Duodenal mucosa (tissue), 2 donors: Measurements from ENCODE around the gene LRRC4C.

Source experiments
- H3K27ac ChIP-seq: one replicate; pipeline ENCODE4 v1.7.0; 2013; ENCODE audit warnings: low read depth, low read length
- H3K27me3 ChIP-seq, 2 donors: one replicate each; pipeline ENCODE4 v1.7.0; 2013; ENCODE audit warnings: low read length in 2 of 2, control low read depth in 1 of 2; ENCODE audit not compliant: insufficient read depth in 2 of 2, control insufficient read depth in 1 of 2
- H3K36me3 ChIP-seq, 2 donors: one replicate each; pipeline ENCODE4 v1.7.0; 2013; ENCODE audit warnings: low read length in 2 of 2, control low read depth in 1 of 2; ENCODE audit not compliant: insufficient read depth in 2 of 2, control insufficient read depth in 1 of 2
- H3K4me1 ChIP-seq, 2 donors: one replicate each; pipeline ENCODE4 v1.7.0; 2013; ENCODE audit warnings: low read length in 2 of 2, control low read depth in 1 of 2; ENCODE audit not compliant: insufficient read depth in 2 of 2, control insufficient read depth in 1 of 2
- H3K4me3 ChIP-seq, 2 donors: one replicate each; pipeline ENCODE4 v1.7.0; 2013; ENCODE audit warnings: low read length in 2 of 2, low read depth in 1 of 2
- H3K9ac ChIP-seq, 2 donors: one replicate each; pipeline ENCODE4 v1.7.0; 2013; ENCODE audit warnings: low read length in 2 of 2, low read depth in 1 of 2
- H3K9me3 ChIP-seq, 2 donors: one replicate each; pipeline ENCODE4 v1.7.0; 2013; ENCODE audit warnings: low read length in 2 of 2, control low read depth in 1 of 2; ENCODE audit not compliant: control insufficient read depth in 1 of 2

Gene LRRC4C

GRCh38 chr11:40642284-40642683 lies 817.2 kb downstream of the LRRC4C start:
- Histone ChIP-seq H3K4me1 (no peaks in the 10 kb centered on the region), H3K4me3 (no peak overlapping the region), H3K27ac (no peak overlapping the region), H3K36me3 (no peaks in the 10 kb centered on the region), H3K9ac (no peak overlapping the region), H3K9me3 (no peaks in the 10 kb centered on the region), H3K27me3 (no peaks in the 10 kb centered on the region)

DNA sequence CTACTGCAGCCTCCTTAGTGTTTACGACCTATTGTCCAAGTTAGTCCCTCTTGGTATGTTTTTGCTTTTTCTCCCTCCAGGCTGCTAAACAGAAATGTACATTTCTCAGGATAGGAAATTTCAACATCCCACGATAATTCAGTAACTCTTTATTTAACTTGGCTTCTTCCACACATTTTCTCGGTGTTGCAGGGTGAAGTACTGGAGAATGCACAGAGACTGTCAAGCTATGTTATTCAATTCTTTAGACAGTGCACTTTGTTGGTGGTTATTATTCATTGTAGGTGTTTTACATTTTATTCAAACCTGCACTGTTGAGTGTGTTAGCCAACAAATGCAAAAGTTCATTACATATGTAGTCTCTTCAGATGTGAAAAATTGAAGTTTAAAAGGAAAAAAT lies 839.8 kb downstream of the LRRC4C start:
- H3K27me3 ChIP-seq: no peaks in the 10 kb centered on the region
- no peak overlapping the region for H3K4me3 ChIP-seq
- H3K4me1 ChIP-seq: no peaks in the 10 kb centered on the region
- H3K9me3 ChIP-seq: peaks cover 0 to 2% of the 10 kb centered on the region in 2 donors
- H3K27ac ChIP-seq: no peak overlapping the region
- no peaks in the 10 kb centered on the region for H3K36me3 ChIP-seq
- H3K9ac ChIP-seq: no peak overlapping the region

DNA sequence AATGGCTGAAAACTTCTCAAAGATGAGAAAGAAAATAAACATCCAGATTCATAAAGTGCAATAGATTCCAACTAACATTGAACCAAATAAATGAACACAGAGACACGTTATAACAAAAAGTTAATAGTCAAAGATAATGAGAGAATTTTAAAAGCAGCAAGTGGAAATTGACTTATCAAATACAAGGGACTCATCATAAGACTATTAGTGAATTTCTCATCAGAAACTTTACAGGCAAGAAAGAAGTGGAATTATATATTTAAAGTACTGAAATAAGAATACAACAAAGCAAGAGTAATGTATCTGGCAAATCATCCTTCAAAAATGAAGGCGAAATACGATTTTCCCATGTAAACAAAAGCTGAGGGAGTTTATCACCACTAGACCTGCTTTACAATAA lies 852.7 kb downstream of the LRRC4C start:
- Histone ChIP-seq H3K4me1 (no peaks in the 10 kb centered on the region), H3K4me3 (no peak overlapping the region), H3K9me3 (peaks cover 8 to 19% of the 10 kb centered on the region in 2 donors), H3K27ac (no peak overlapping the region), H3K9ac (no peak overlapping the region), H3K36me3 (no peaks in the 10 kb centered on the region), H3K27me3 (no peaks in the 10 kb centered on the region)

DNA sequence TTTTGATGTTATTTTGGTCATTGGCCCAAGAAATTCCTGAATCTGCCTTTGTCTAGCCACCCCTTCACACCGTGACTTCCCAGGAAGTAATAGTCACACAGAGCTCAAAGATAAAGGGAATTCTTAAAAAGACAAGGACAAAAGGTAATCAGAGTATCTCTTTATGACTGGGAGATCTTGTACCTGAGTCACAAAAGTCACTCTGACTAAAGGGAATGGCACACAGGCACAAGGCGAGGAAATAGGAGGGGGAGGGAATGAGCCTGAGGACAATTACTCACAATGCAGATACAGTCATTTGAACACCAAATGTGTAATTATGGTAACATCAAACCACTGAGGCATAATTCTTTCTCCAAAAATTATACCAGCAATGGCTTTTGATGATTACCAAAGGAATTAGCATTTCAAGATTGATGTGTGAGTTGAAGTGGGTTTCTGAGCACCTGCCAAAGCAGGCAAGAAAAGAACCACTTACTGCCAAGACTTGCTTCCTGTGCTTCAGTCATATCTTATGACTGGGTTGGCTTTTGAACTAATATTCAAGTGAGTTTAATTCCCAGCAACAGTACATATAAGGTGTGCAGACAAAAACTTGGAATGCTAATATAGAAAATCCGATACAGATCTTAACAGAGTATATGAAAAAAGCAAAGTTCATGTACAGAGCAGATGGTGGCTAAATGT lies 856.4 kb downstream of the LRRC4C start:
- Histone ChIP-seq H3K9ac (no peak overlapping the region), H3K4me3 (no peak overlapping the region), H3K4me1 (no peaks in the 10 kb centered on the region), H3K27me3 (no peaks in the 10 kb centered on the region), H3K36me3 (no peaks in the 10 kb centered on the region), H3K27ac (no peak overlapping the region), H3K9me3 (peaks cover 8 to 16% of the 10 kb centered on the region in 2 donors)

DNA sequence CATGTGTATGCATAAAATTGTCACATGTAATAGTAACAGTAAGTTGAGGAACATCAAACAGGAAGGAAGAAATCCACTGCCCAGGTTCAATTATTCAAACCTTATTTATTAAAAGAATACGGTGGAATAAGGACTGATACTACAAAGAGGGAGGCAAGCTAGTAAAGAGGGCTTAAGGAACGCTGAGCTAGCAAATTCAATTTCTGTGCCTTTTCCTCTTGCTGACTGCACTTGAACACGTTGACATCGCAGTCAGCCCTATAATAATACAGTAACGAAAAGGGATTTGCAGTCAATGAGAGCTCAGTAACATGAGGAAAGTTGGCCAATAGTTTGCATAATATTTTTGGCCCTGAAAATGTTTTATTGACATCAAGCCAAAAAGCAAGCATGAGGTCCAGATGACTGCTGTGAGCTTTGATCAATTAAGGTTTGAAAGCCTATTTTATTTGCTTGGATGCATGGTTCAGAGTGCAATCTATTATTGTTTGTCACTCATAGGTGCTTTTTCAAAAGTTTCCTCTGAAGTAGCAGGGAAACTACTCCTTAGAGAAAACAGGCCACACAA lies 861.8 kb downstream of the LRRC4C start:
- H3K27me3 ChIP-seq: no peaks in the 10 kb centered on the region
- no peaks in the 10 kb centered on the region for H3K4me1 ChIP-seq
- no peak overlapping the region for H3K9ac ChIP-seq
- no peak overlapping the region for H3K4me3 ChIP-seq
- H3K27ac ChIP-seq: no peak overlapping the region
- peaks cover under 1 to 2% of the 10 kb centered on the region in 2 donors for H3K9me3 ChIP-seq
- no peaks in the 10 kb centered on the region for H3K36me3 ChIP-seq

DNA sequence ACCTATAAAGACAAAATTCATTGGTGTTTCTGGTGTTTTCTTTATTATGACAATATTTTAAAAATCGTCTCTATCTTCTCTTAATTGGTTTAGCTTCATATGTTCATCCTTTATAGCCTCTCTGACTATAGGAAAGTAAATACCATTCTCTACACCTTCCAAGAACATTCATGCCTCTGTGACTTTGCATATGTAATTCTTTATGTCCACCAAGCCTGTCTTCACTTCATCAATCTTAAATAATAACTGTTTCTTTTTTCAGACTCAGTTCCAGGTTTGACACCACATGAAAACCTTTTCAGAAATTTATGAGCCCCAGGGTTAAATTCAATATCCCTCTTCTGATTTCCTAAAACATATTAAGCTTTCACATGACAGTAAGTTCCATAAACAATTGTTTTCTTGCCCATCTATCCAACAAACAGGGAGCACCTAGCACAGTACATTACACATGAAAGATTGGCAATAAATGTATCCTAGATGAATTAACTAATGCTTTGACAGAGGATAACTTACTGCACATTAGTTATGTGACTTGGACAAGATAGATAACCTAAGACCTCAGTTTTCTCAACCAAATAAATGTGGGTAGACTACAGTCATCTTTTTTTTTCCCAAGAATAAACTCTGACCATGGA lies 886.1 kb downstream of the LRRC4C start:
- Histone ChIP-seq H3K4me1 (no peaks in the 10 kb centered on the region), H3K9me3 (no peaks in the 10 kb centered on the region), H3K9ac (no peak overlapping the region), H3K27me3 (no peaks in the 10 kb centered on the region), H3K36me3 (no peaks in the 10 kb centered on the region), H3K4me3 (no peak overlapping the region), H3K27ac (no peak overlapping the region)

GRCh38 chr11:40569947-40570531 lies 889.4 kb downstream of the LRRC4C start:
- no peaks in the 10 kb centered on the region for H3K36me3 ChIP-seq
- no peak overlapping the region for H3K27ac ChIP-seq
- H3K27me3 ChIP-seq: no peaks in the 10 kb centered on the region
- no peaks in the 10 kb centered on the region for H3K9me3 ChIP-seq
- H3K4me3 ChIP-seq: no peak overlapping the region
- H3K9ac ChIP-seq: no peak overlapping the region
- H3K4me1 ChIP-seq: no peaks in the 10 kb centered on the region

GRCh38 chr11:40567392-40567791 lies 892.1 kb downstream of the LRRC4C start:
- Histone ChIP-seq H3K9ac (no peak overlapping the region), H3K4me3 (no peak overlapping the region), H3K27me3 (no peaks in the 10 kb centered on the region), H3K36me3 (no peaks in the 10 kb centered on the region), H3K27ac (no peak overlapping the region), H3K4me1 (no peaks in the 10 kb centered on the region), H3K9me3 (no peaks in the 10 kb centered on the region)

GRCh38 chr11:40544162-40544561 lies 915.3 kb downstream of the LRRC4C start:
- Histone ChIP-seq H3K27ac (no peak overlapping the region), H3K9me3 (no peaks in the 10 kb centered on the region), H3K4me3 (no peak overlapping the region)

DNA sequence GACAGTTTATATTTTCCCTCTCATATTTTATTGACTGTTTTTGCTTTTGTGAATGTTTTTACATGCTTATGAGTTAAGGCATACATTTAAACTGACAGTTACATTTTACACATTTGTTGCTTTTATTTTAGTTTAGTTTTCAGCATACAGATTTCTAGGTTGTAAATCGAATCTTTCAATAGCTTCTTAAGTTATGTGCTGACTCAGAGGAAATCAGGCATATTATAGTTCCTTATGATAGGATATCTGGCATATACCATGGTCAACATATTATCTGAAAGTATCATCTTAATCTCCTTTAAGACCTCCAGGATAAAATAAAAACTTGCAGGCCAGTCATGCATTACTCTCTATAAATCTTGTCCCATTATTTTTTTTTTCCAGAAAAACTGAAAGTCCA lies 916.6 kb downstream of the LRRC4C start:
- Histone ChIP-seq H3K4me1 (no peaks in the 10 kb centered on the region), H3K36me3 (no peaks in the 10 kb centered on the region), H3K4me3 (no peak overlapping the region), H3K27me3 (no peaks in the 10 kb centered on the region), H3K27ac (no peak overlapping the region), H3K9me3 (no peaks in the 10 kb centered on the region), H3K9ac (no peak overlapping the region)

More at GRCh38 chr11:40544162-40544561, 915.3 kb downstream of the LRRC4C start:
- Histone ChIP-seq H3K9ac (no peak overlapping the region), H3K36me3 (no peaks in the 10 kb centered on the region), H3K4me1 (no peaks in the 10 kb centered on the region), H3K27me3 (no peaks in the 10 kb centered on the region)
